ENCODE results near the gene TMEM225B. TPM values are rescaled to one million over a fixed set of nuclear protein-coding genes. Genes with fewer than 3 reads are reported as not detected.
"Not testable (repeated sequence)": the region's sequence is repeated elsewhere in the genome, so short reads cannot be mapped to it uniquely, and the experiment has no call there.

The TMEM225B gene
- total RNA-seq, 2 donors from 2014 or later = 0.74 TPM; not detected in 1

GRCh38 chr7:99653754-99654153 is 55.7 kb downstream of the TMEM225B start:
- Histone ChIP-seq H3K4me1 (no peaks in the 10 kb centered on the region), H3K9me3 (no peaks in the 10 kb centered on the region), H3K27ac (no peak overlapping the region), H3K9ac (ENCODE audit: low read depth in 2 of 2, low read length in 2 of 2) (no peak overlapping the region), H3K4me3 (no peak overlapping the region), H3K27me3 (no peaks in the 10 kb centered on the region), H3K36me3 (no peaks in the 10 kb centered on the region)
- no peak for DNase-seq
- TF ChIP-seq CTCF (IDR thresholded peaks at IDR 0.05) = no peak
- intact Hi-C loops (cut with DNase I) = no loop called here

GRCh38 chr7:99654626-99655025 is 56.6 kb downstream of the TMEM225B start:
- H3K27me3 ChIP-seq; DNase-seq; H3K9ac ChIP-seq (ENCODE audit: low read depth in 2 of 2, low read length in 2 of 2); intact Hi-C loops (cut with DNase I); H3K27ac ChIP-seq; H3K9me3 ChIP-seq; H3K36me3 ChIP-seq; H3K4me1 ChIP-seq; H3K4me3 ChIP-seq: not testable (repeated sequence)

- intact Hi-C loops (cut with DNase I); H3K36me3 ChIP-seq; H3K27ac ChIP-seq; H3K9me3 ChIP-seq; H3K4me3 ChIP-seq; H3K4me1 ChIP-seq; H3K9ac ChIP-seq (ENCODE audit: low read depth in 2 of 2, low read length in 2 of 2); DNase-seq; H3K27me3 ChIP-seq: not testable (repeated sequence)
Measured at GRCh38 chr7:99657879-99658278, 59.8 kb downstream of the TMEM225B start.

Other genes starting within 250 kb of the TMEM225B start
- 100 to 1,000 TPM; 141 to 143 TPM for gene ARPC1B, start 223.5 kb upstream of the TMEM225B start, total RNA-seq
- gene PDAP1, start 189.7 kb upstream of the TMEM225B start, total RNA-seq = 100 to 1,000 TPM in 1 of 2 donors, 10 to 100 TPM in 1; 79.7 to 133 TPM
- 100 to 1,000 TPM in 1 of 2 donors, 10 to 100 TPM in 1; 82.8 to 113 TPM for gene BUD31, start 189.3 kb upstream of the TMEM225B start, total RNA-seq
- gene PTCD1, start 159.5 kb upstream of the TMEM225B start, total RNA-seq = 1 to 10 TPM; 4.5 to 7.6 TPM
- gene CPSF4, start 159.3 kb upstream of the TMEM225B start, total RNA-seq = 10 to 100 TPM; 16.6 to 39.2 TPM
- gene ATP5MF, start 132.1 kb upstream of the TMEM225B start, total RNA-seq = 100 to 1,000 TPM; 392 to 534 TPM
- 10 to 100 TPM in 1 of 2 donors, 1 to 10 TPM in 1; 9.0 to 23.0 TPM for gene ZNF789, start 125.4 kb upstream of the TMEM225B start, total RNA-seq
- gene ZNF394, start 98.0 kb upstream of the TMEM225B start, total RNA-seq = 10 to 100 TPM; 26.4 to 29.8 TPM
- gene ZKSCAN5, start 93.6 kb upstream of the TMEM225B start, total RNA-seq = 1 to 10 TPM; 5.6 to 6.6 TPM
- 1 to 10 TPM; 4.1 to 5.0 TPM for gene FAM200A, start 46.2 kb upstream of the TMEM225B start, total RNA-seq
- 10 to 100 TPM; 41.8 to 50.7 TPM for gene ZNF655, start 39.6 kb upstream of the TMEM225B start, total RNA-seq
- gene ZSCAN25, start 18.7 kb downstream of the TMEM225B start, total RNA-seq = 10 to 100 TPM; 10.4 to 20.2 TPM
- gene CYP3A5, start 81.7 kb downstream of the TMEM225B start, total RNA-seq = 100 to 1,000 TPM in 1 of 2 donors, 10 to 100 TPM in 1; 52.6 to 112 TPM
- not detected for gene CYP3A7, start 136.9 kb downstream of the TMEM225B start, total RNA-seq
- 1 to 10 TPM in 1 of 2 donors, under 1 TPM in 1; 0.67 to 1.4 TPM for gene CYP3A4, start 185.9 kb downstream of the TMEM225B start, total RNA-seq
- gene CYP3A43, start 229.7 kb downstream of the TMEM225B start, total RNA-seq = not detected